ENCODE measurements around the gene FRRS1.
"Not testable (repeated sequence)": the region's sequence is repeated elsewhere in the genome, so short reads cannot be mapped to it uniquely, and the experiment has no call there.

FRRS1 gene, protein sequence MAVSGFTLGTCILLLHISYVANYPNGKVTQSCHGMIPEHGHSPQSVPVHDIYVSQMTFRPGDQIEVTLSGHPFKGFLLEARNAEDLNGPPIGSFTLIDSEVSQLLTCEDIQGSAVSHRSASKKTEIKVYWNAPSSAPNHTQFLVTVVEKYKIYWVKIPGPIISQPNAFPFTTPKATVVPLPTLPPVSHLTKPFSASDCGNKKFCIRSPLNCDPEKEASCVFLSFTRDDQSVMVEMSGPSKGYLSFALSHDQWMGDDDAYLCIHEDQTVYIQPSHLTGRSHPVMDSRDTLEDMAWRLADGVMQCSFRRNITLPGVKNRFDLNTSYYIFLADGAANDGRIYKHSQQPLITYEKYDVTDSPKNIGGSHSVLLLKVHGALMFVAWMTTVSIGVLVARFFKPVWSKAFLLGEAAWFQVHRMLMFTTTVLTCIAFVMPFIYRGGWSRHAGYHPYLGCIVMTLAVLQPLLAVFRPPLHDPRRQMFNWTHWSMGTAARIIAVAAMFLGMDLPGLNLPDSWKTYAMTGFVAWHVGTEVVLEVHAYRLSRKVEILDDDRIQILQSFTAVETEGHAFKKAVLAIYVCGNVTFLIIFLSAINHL

DNA sequence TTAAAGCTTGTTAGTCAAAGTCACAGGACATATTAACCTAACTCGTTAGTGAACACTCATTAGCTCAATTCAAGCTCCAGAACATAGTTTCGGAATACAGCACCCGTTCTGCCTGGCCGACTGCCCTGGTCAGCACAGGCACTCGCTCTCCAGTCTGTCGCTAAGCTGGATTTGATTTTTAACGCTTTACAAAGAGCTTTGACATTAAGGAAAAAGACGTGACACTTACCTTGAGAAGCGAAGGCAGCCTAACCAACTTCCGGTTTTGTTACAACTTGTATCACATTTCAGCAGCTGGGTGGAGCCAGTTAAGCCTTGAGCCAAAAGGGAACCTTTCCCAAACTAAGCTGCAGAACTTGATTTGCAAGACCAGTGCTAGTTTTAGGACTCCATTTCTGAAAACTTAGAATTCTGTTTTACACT is at the start of gene FRRS1:
FRRS1 (minus strand) TSS at position 258 of the 423 bp plus-strand sequence. CDS start 17,867 bp downstream, outside the sequence.
- Histone ChIP-seq H3K4me3 (peak within 1 kb of the TSS; percentile 97), H3K27ac (peak within 1 kb of the TSS; percentile 81), H3K9ac (ENCODE audit: insufficient read length) (peak within 1 kb of the TSS; percentile 84), H3K36me3 (ENCODE audit: insufficient read depth, low read length) (no peaks in the 10 kb centered on the region), H3K9me3 (ENCODE audit: low read depth, low read length) (no peaks in the 10 kb centered on the region)
- TF ChIP-seq EZH2 (IDR thresholded peaks at IDR 0.05) = no peak
- TF ChIP-seq FOXP2 (optimal IDR thresholded peaks at IDR 0.05; ENCODE audit: control extremely low read depth, extremely low read length, insufficient read depth) = no peak
- peak; percentile 68; the same call in 1 of the 2 replicates for TF ChIP-seq POLR2AphosphoS5 (IDR thresholded peaks at IDR 0.05; ENCODE audit: borderline replicate concordance, low read depth, low read length)
- DNase-seq (ENCODE audit: low read depth, low spot score) = peak; percentile 65

DNA sequence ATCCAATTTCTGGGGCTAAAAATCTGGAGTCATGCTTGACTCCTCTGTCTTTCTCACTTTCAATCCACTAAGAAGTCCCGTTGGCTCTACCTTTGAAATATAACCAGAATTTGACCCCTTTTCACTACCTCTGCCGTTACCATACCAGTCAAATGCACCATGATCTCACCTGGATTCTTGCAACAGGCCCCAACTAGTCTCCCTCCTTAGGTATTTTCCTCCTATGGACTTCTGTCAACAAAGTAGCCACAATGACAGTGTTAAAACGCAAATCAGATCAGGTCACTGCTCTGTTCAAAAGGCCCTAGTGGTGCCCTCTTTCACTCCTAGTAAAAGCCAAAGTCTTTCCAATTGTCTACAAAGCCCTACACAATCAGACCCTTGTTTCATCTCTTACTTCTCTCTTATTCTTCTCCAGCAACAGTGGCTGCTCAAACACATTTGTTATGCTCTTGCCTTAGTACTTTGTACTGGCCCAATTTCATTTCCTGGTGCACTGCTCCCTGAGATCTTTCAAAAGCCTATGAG is 48.0 kb upstream of the FRRS1 start:
- H3K9ac ChIP-seq (ENCODE audit: insufficient read length) = no peak overlapping the region
- TF ChIP-seq FOXP2 (optimal IDR thresholded peaks at IDR 0.05; ENCODE audit: control extremely low read depth, extremely low read length, insufficient read depth) = no peak
- no peak for TF ChIP-seq POLR2AphosphoS5 (IDR thresholded peaks at IDR 0.05; ENCODE audit: borderline replicate concordance, low read depth, low read length)
- no peak for TF ChIP-seq EZH2 (IDR thresholded peaks at IDR 0.05)
- no peaks in the 10 kb centered on the region for H3K36me3 ChIP-seq (ENCODE audit: insufficient read depth, low read length)
- no peaks in the 10 kb centered on the region for H3K9me3 ChIP-seq (ENCODE audit: low read depth, low read length)
- no peak overlapping the region for H3K4me3 ChIP-seq
- H3K27ac ChIP-seq = no peak overlapping the region
- no peak for DNase-seq (ENCODE audit: low read depth, low spot score)

DNA sequence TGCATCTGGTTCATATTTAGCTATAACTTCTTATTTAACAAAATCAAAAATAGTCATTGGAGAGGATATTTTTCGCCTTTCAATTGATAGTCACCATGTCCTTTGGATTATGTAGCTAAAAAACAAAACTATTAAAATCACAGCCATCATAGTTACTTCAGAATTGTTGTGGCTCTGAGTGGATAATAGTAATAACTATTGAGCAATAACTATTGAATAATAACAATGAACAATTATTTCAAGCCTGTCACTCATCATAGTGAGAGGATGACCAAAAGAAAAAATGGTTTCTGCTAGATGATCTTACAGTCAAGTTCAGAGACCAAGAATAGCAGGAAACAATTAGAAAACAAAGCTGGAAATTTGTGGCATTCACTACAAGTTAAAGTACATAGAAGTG is 45.3 kb upstream of the FRRS1 start:
- H3K9me3 ChIP-seq (ENCODE audit: low read depth, low read length) = no peaks in the 10 kb centered on the region
- no peak overlapping the region for H3K4me3 ChIP-seq
- no peak overlapping the region for H3K9ac ChIP-seq (ENCODE audit: insufficient read length)
- TF ChIP-seq EZH2 (IDR thresholded peaks at IDR 0.05) = no peak
- no peak for TF ChIP-seq POLR2AphosphoS5 (IDR thresholded peaks at IDR 0.05; ENCODE audit: borderline replicate concordance, low read depth, low read length)
- no peak for TF ChIP-seq FOXP2 (optimal IDR thresholded peaks at IDR 0.05; ENCODE audit: control extremely low read depth, extremely low read length, insufficient read depth)
- H3K36me3 ChIP-seq (ENCODE audit: insufficient read depth, low read length) = no peaks in the 10 kb centered on the region
- DNase-seq (ENCODE audit: low read depth, low spot score) = no peak
- no peak overlapping the region for H3K27ac ChIP-seq

DNA sequence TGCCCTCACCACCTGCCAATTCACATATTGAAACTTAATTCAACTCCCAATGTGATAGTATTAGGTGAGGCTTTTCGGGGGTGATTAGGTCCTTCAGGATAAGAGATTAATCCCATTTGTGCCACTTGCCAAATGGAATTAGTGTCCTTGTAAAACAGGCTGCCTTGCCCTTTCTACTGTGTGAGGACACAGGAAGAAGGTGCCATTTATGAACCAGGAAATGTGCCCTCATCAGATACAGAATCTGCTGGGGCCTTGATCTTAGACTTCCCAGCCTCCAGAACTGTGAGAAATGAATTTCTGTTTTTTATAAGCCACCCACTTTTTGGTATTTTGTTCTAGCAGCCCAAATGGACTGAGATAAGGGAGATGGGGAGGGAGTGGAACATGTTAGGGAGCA is 44.6 kb upstream of the FRRS1 start:
- H3K9ac ChIP-seq (ENCODE audit: insufficient read length) = no peak overlapping the region
- no peak for DNase-seq (ENCODE audit: low read depth, low spot score)
- H3K27ac ChIP-seq = no peak overlapping the region
- no peak overlapping the region for H3K4me3 ChIP-seq
- no peaks in the 10 kb centered on the region for H3K36me3 ChIP-seq (ENCODE audit: insufficient read depth, low read length)
- no peak for TF ChIP-seq POLR2AphosphoS5 (IDR thresholded peaks at IDR 0.05; ENCODE audit: borderline replicate concordance, low read depth, low read length)
- TF ChIP-seq EZH2 (IDR thresholded peaks at IDR 0.05) = no peak
- TF ChIP-seq FOXP2 (optimal IDR thresholded peaks at IDR 0.05; ENCODE audit: control extremely low read depth, extremely low read length, insufficient read depth) = no peak
- H3K9me3 ChIP-seq (ENCODE audit: low read depth, low read length) = no peaks in the 10 kb centered on the region

DNA sequence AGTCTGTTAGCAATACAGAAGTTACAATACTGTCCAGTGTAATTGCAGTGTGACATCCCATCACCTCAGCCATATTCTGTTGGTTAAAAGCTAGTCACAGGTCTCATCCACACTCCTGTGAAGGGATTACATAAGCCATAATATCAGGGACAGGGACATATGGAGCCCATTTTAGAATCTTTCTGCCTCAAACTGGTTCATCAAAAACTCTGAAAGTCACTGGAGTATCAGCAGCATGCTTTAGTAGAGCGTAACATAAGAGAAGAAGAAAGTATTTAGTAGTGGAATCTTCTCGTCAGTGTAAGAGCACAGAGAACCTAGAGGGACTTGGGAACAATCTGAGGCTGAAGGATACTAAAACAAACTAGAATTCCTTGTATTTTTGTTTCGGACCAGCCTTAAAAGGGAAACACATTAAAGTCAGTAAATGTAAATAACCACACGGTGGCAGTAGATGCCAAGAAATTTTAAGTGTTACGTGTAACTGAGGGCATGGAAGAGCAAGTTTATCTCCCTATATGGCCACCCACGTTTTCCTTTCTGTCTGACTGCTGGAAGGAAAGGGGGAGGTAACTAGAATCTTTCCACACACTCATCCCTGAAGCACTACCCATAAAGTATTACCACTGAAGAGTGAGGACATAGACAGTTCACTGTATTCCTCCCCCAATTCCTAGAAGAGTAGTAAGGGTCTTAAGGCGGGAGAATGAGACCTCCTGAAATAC is 42.1 kb upstream of the FRRS1 start:
- DNase-seq (ENCODE audit: low read depth, low spot score) = peak; percentile 86
- TF ChIP-seq FOXP2 (optimal IDR thresholded peaks at IDR 0.05; ENCODE audit: control extremely low read depth, extremely low read length, insufficient read depth) (no peak), EZH2 (IDR thresholded peaks at IDR 0.05) (no peak), POLR2AphosphoS5 (IDR thresholded peaks at IDR 0.05; ENCODE audit: borderline replicate concordance, low read depth, low read length) (no peak)
- Histone ChIP-seq H3K36me3 (ENCODE audit: insufficient read depth, low read length) (no peaks in the 10 kb centered on the region), H3K4me3 (peak overlapping the region; percentile 71), H3K9ac (ENCODE audit: insufficient read length) (peak overlapping the region; percentile 78), H3K9me3 (ENCODE audit: low read depth, low read length) (no peaks in the 10 kb centered on the region), H3K27ac (peak overlapping the region; percentile 52)

DNA sequence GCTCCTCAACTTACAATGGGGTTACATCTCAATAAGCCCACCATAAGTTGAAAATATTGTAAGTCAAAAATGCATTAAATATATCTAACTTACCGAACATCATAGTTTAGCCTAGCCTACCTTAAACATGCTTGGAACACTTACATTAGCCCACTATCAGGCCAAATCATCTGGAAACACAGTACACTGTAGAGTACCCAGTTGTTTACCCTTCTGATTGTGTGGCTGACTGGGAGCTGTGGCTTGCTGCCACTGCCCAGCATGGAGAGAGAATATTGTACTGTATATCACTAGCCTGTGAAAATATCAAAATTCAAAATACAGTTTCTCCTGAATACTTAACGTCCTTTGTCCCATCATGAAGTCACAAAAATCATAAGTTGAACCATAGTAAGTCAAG is 40.4 kb upstream of the FRRS1 start:
- Histone ChIP-seq H3K36me3 (ENCODE audit: insufficient read depth, low read length) (no peaks in the 10 kb centered on the region), H3K4me3 (no peak overlapping the region), H3K9ac (ENCODE audit: insufficient read length) (no peak overlapping the region), H3K27ac (no peak overlapping the region), H3K9me3 (ENCODE audit: low read depth, low read length) (no peaks in the 10 kb centered on the region)
- no peak for DNase-seq (ENCODE audit: low read depth, low spot score)
- no peak for TF ChIP-seq FOXP2 (optimal IDR thresholded peaks at IDR 0.05; ENCODE audit: control extremely low read depth, extremely low read length, insufficient read depth)
- no peak for TF ChIP-seq POLR2AphosphoS5 (IDR thresholded peaks at IDR 0.05; ENCODE audit: borderline replicate concordance, low read depth, low read length)
- no peak for TF ChIP-seq EZH2 (IDR thresholded peaks at IDR 0.05)

DNA sequence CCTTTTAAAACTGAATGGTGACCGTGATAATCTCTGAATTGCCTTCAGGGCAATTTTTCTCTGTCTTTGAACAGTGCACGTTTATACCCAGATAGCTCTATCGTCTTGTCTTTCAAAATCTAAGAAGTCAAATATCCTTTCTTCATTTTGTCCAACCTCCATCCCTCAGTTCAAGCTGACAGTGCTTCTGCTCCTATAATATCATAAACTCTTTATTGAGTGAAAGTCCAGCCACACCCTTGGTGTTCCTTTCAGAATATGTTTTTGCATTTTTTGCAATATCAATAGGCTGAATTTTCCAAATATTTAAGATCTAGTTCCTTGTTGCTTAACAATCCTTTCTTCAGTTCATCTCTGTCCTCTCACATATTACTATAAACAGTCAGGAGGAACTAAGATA is 35.1 kb upstream of the FRRS1 start:
- H3K36me3 ChIP-seq (ENCODE audit: insufficient read depth, low read length) = no peaks in the 10 kb centered on the region
- TF ChIP-seq FOXP2 (optimal IDR thresholded peaks at IDR 0.05; ENCODE audit: control extremely low read depth, extremely low read length, insufficient read depth) (no peak), POLR2AphosphoS5 (IDR thresholded peaks at IDR 0.05; ENCODE audit: borderline replicate concordance, low read depth, low read length) (no peak), EZH2 (IDR thresholded peaks at IDR 0.05) (no peak)
- no peak overlapping the region for H3K4me3 ChIP-seq
- no peak overlapping the region for H3K9ac ChIP-seq (ENCODE audit: insufficient read length)
- no peak for DNase-seq (ENCODE audit: low read depth, low spot score)
- H3K27ac ChIP-seq = no peak overlapping the region
- no peaks in the 10 kb centered on the region for H3K9me3 ChIP-seq (ENCODE audit: low read depth, low read length)

DNA sequence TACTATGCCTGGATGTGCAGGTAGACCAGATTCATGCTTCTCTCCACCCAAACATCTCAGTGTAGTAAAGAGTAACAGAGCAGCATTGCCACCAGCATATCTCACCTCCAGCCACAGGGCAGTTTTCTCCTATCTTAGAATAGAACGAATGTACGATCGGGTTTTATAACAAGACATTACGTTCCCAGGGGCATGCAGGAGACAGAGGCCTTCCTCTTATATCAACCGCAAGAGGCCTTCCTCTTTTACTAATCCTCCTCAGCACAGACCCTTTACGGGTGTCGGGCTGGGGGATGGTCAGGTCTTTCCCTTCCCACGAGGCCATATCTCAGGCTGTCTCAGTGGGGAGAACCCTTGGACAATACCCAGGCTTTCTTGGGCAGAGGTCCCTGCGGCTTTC is 27.4 kb upstream of the FRRS1 start:
- H3K9me3 ChIP-seq (ENCODE audit: low read depth, low read length); H3K36me3 ChIP-seq (ENCODE audit: insufficient read depth, low read length); DNase-seq (ENCODE audit: low read depth, low spot score); H3K4me3 ChIP-seq; H3K9ac ChIP-seq (ENCODE audit: insufficient read length); H3K27ac ChIP-seq: not testable (repeated sequence)
